H1 (cell line): Measurements from ENCODE around the gene DNA2. TPM values are rescaled to one million over a fixed set of nuclear protein-coding genes. Genes with fewer than 3 reads are reported as not detected.
A peak's percentile ranks its signal among the peaks of the same experiment; 100 is the strongest.

Source experiments
- CTCF ChIA-PET: fragments of 300-600 bp; sonication (Branson Sonifier 250); formaldehyde crosslinking; loops from one replicate; lab custom pipeline; 2021; ENCODE audit not compliant: partially characterized antibody; lab: Charles Lee
- POLR2A ChIA-PET: fragments of 300-600 bp; sonication (Branson Sonifier 250); formaldehyde crosslinking; loops from one replicate; lab custom pipeline; 2021; ENCODE audit warnings: inconsistent platforms; ENCODE audit not compliant: partially characterized antibody; lab: Charles Lee
- DNase-seq, 2 experiments: peaks; one replicate each; pipeline versions ENCODE4 v3.0.0 to v3.0.0-alpha.2; 2010 to 2022; ENCODE audit warnings: low spot score in 2 of 2, low read depth in 1 of 2, mixed read lengths in 1 of 2
- FAIRE-seq: peaks from 2 replicates; lab custom pipeline; 2011; peaks lifted over from hg19 to GRCh38; lab: Jason Lieb, UNC
- H2AFZ ChIP-seq: 2 replicates; pipeline ENCODE4 v1.8.1; 2012; ENCODE audit warnings: low read length, inconsistent platforms
- H2AK5ac ChIP-seq: 2 replicates; pipeline ENCODE4 v1.6.1; 2013; ENCODE audit warnings: low read depth, low read length
- H2BK120ac ChIP-seq: replicated peaks from 2 replicates; pipeline ENCODE3; 2013; ENCODE audit warnings: low read depth, low read length, inconsistent platforms
- H2BK12ac ChIP-seq: 2 replicates; pipeline ENCODE4 v1.6.1; 2013; ENCODE audit warnings: low read depth, low read length
- H2BK15ac ChIP-seq: 2 replicates; pipeline ENCODE4 v1.6.1; 2013; ENCODE audit warnings: low read length
- H2BK20ac ChIP-seq: 2 replicates; pipeline ENCODE4 v1.6.1; 2013; ENCODE audit warnings: low read length
- H2BK5ac ChIP-seq: 2 replicates; pipeline ENCODE4 v1.6.1; 2013; ENCODE audit warnings: low read depth, low read length
- H3K14ac ChIP-seq: 2 replicates; pipeline ENCODE4 v1.6.1; 2013; ENCODE audit warnings: inconsistent platforms; ENCODE audit not compliant: insufficient read length
- H3K18ac ChIP-seq: 2 replicates; pipeline ENCODE4 v1.6.1; 2013; ENCODE audit warnings: low read length; ENCODE audit errors: extremely low read depth
- H3K23ac ChIP-seq: 2 replicates; pipeline ENCODE4 v1.6.1; 2013; ENCODE audit warnings: inconsistent platforms; ENCODE audit not compliant: insufficient read length
- H3K23me2 ChIP-seq: 2 replicates; pipeline ENCODE4 v1.6.1; 2013; ENCODE audit warnings: low read depth, low read length
- H3K27ac ChIP-seq: 2 replicates; pipeline ENCODE4 v1.6.1; 2011; ENCODE audit warnings: low read depth, low read length, inconsistent platforms
- H3K27me3 ChIP-seq, 4 experiments: replicated peaks in 1 of 4; 1 replicate in 1 of 4; 2 replicates in 3 of 4; pipeline versions ENCODE4 v1.6.1 to v1.8.1; 2011 to 2013; ENCODE audit warnings: low read length in 3 of 4, mild to moderate bottlenecking in 3 of 4, inconsistent platforms in 2 of 4, mixed read lengths in 2 of 4, moderate library complexity in 1 of 4; ENCODE audit not compliant: control insufficient read depth in 3 of 4, insufficient read depth in 3 of 4; ENCODE audit errors: extremely low read depth in 1 of 4
- H3K36me3 ChIP-seq, 4 experiments: 2 replicates each; pipeline versions ENCODE4 v1.6.1 to v1.8.1; 2011 to 2013; ENCODE audit warnings: mild to moderate bottlenecking in 4 of 4, low read length in 3 of 4, moderate library complexity in 2 of 4, control low read depth in 1 of 4, inconsistent platforms in 1 of 4; ENCODE audit not compliant: insufficient read depth in 4 of 4, control insufficient read depth in 2 of 4
- H3K4ac ChIP-seq: replicated peaks from 2 replicates; pipeline ENCODE3; 2013; ENCODE audit warnings: low read length, low read depth, mixed read lengths, inconsistent platforms; ENCODE audit not compliant: insufficient read length
- H3K4me1 ChIP-seq, 4 experiments: replicated peaks in 1 of 4; 1 replicate in 1 of 4; 2 replicates in 3 of 4; pipeline versions ENCODE4 v1.6.1 to v1.8.1; 2011 to 2013; ENCODE audit warnings: low read length in 3 of 4, inconsistent platforms in 2 of 4, mixed read lengths in 1 of 4; ENCODE audit not compliant: insufficient read depth in 4 of 4, control insufficient read depth in 3 of 4
- H3K4me2 ChIP-seq, 2 experiments: 2 replicates each; pipeline versions ENCODE4 v1.6.1 to v1.8.1; 2011 to 2013; ENCODE audit warnings: low read depth in 2 of 2, low read length in 2 of 2, control low read depth in 1 of 2, inconsistent platforms in 1 of 2, mild to moderate bottlenecking in 1 of 2; ENCODE audit not compliant: insufficient read depth in 1 of 2
- H3K4me3 ChIP-seq, 4 experiments: fragments of 200-600, 300-600 bp in 1 of 4; sonication (generic), shearing (Covaris generic), sonication (Bioruptor Twin) in 1 of 4; 2 replicates each; pipeline versions ENCODE4 v1.5.1 to v1.8.1; 2011 to 2016; ENCODE audit warnings: low read length in 4 of 4, low read depth in 3 of 4, control low read depth in 2 of 4, inconsistent platforms in 2 of 4, mild to moderate bottlenecking in 2 of 4, mixed read lengths in 1 of 4, moderate library complexity in 1 of 4; ENCODE audit not compliant: insufficient read depth in 2 of 4; ENCODE audit errors: extremely low read depth in 1 of 4
- H3K56ac ChIP-seq: replicated peaks from 2 replicates; pipeline ENCODE3; 2013; ENCODE audit warnings: low read depth, mild to moderate bottlenecking, mixed read lengths, low read length, inconsistent platforms; ENCODE audit not compliant: insufficient read length
- H3K79me1 ChIP-seq: 2 replicates; pipeline ENCODE4 v1.6.1; 2013; ENCODE audit warnings: low read depth, low read length, control low read depth
- H3K79me2 ChIP-seq, 2 experiments: 2 replicates each; pipeline versions ENCODE4 v1.6.1 to v1.8.1; 2012 to 2013; ENCODE audit warnings: low read length in 2 of 2, mild to moderate bottlenecking in 2 of 2, inconsistent platforms in 1 of 2; ENCODE audit not compliant: insufficient read depth in 2 of 2, control insufficient read depth in 1 of 2
- H3K9ac ChIP-seq, 4 experiments: replicated peaks in 1 of 4; 1 replicate in 1 of 4; 2 replicates in 3 of 4; pipeline versions ENCODE4 v1.6.1 to v1.8.1; 2011 to 2013; ENCODE audit warnings: low read depth in 3 of 4, low read length in 3 of 4, control low read depth in 2 of 4, mild to moderate bottlenecking in 2 of 4, moderate library complexity in 2 of 4, inconsistent platforms in 1 of 4; ENCODE audit errors: extremely low read depth in 1 of 4
- H3K9me3 ChIP-seq, 2 experiments: 2 replicates each; pipeline versions ENCODE4 v1.6.1 to v1.8.1; 2012 to 2013; ENCODE audit warnings: mild to moderate bottlenecking in 2 of 2, moderate library complexity in 2 of 2, control low read depth in 1 of 2, inconsistent platforms in 1 of 2, low read depth in 1 of 2, low read length in 1 of 2, mixed read lengths in 1 of 2; ENCODE audit not compliant: insufficient read depth in 2 of 2
- H4K20me1 ChIP-seq, 2 experiments: replicated peaks in 1 of 2; 2 replicates each; pipeline versions ENCODE3 to v1.8.1; 2011 to 2013; ENCODE audit warnings: inconsistent platforms in 2 of 2, low read length in 2 of 2, mild to moderate bottlenecking in 1 of 2; ENCODE audit not compliant: insufficient read depth in 2 of 2, control insufficient read depth in 1 of 2
- H4K5ac ChIP-seq: 2 replicates; pipeline ENCODE4 v1.6.1; 2013; ENCODE audit warnings: low read length, low read depth, mixed read lengths, inconsistent platforms; ENCODE audit not compliant: insufficient read length
- H4K8ac ChIP-seq: 2 replicates; pipeline ENCODE4 v1.8.0; 2013; ENCODE audit warnings: mild to moderate bottlenecking, moderate library complexity, low read length, inconsistent platforms; ENCODE audit not compliant: insufficient read depth; ENCODE audit errors: extremely low read depth
- H4K91ac ChIP-seq: replicated peaks from 2 replicates; pipeline ENCODE3; 2013; ENCODE audit warnings: low read length, mixed read lengths, inconsistent platforms; ENCODE audit not compliant: insufficient read length
- CBX8 ChIP-seq: fragments of 300-800, 300-1000 bp; sonication (generic); IDR thresholded peaks from 2 replicates; pipeline ENCODE4 v1.7.1; 2016; ENCODE audit warnings: low read depth, low read length, borderline replicate concordance
- CHD1 ChIP-seq: IDR thresholded peaks from 2 replicates; pipeline ENCODE4 v1.6.1; 2012; ENCODE audit warnings: low read depth, low read length, improper control_type of control experiment
- CHD2 ChIP-seq: IDR thresholded peaks from 2 replicates; pipeline ENCODE4 v1.6.1; 2012; ENCODE audit warnings: low read length, improper control_type of control experiment
- EZH2 ChIP-seq: fragments of 200-600 bp; sonication (generic); IDR thresholded peaks from 2 replicates; pipeline ENCODE4 v1.7.1; 2012; ENCODE audit warnings: low read depth, mild to moderate bottlenecking, moderate library complexity, low read length, inconsistent platforms; ENCODE audit not compliant: severe bottlenecking
- JUN ChIP-seq: IDR thresholded peaks from 2 replicates; pipeline ENCODE4 v1.6.1; 2011; ENCODE audit warnings: low read depth, mild to moderate bottlenecking, improper control_type of control experiment, low read length
- KDM1A ChIP-seq: fragments of 200-600, 300-600 bp; sonication (generic); IDR thresholded peaks from 2 replicates; pipeline ENCODE4 v1.7.1; 2016; ENCODE audit warnings: mild to moderate bottlenecking, low read length, borderline replicate concordance
- NRF1 ChIP-seq: IDR thresholded peaks from 2 replicates; pipeline ENCODE4 v1.6.1; 2011; ENCODE audit warnings: mild to moderate bottlenecking, low read depth, low read length, improper control_type of control experiment
- RFX5 ChIP-seq: IDR thresholded peaks from 2 replicates; pipeline ENCODE4 v1.6.1; 2011; ENCODE audit warnings: low read depth, low read length, improper control_type of control experiment, borderline replicate concordance
- RXRA ChIP-seq: IDR thresholded peaks from 2 replicates; pipeline ENCODE4 v1.6.1; 2011; ENCODE audit warnings: low read depth, mild to moderate bottlenecking, low read length, moderate library complexity; ENCODE audit not compliant: insufficient read depth
- SP4 ChIP-seq: IDR thresholded peaks from 2 replicates; pipeline ENCODE4 v1.6.1; 2012; ENCODE audit warnings: low read length, inconsistent platforms
- TAF1 ChIP-seq: IDR thresholded peaks from 2 replicates; pipeline ENCODE4 v1.6.1; 2011; ENCODE audit warnings: mild to moderate bottlenecking, low read depth, low read length
- TEAD4 ChIP-seq: IDR thresholded peaks from 2 replicates; pipeline ENCODE4 v1.6.1; 2012; ENCODE audit warnings: low read depth, low read length, inconsistent platforms, mixed read lengths
- WGBS, 2 experiments: shearing (Covaris generic) in 1 of 2; methylation state at CpG; one replicate each; pipeline versions ENCODE4 v1.1.6 to v1.1.7; 2013 to 2015; ENCODE audit warnings: low lambda C conversion rate in 2 of 2, mixed read lengths in 2 of 2, inconsistent platforms in 1 of 2, low coverage in 1 of 2, missing lambda C conversion rate in 1 of 2; ENCODE audit not compliant: insufficient replicate concordance in 2 of 2, insufficient coverage in 1 of 2, insufficient read length in 1 of 2; ENCODE audit errors: extremely low coverage in 1 of 2, missing lambda C conversion rate in 1 of 2; 5-methylcytosine and 5-hydroxymethylcytosine counted together
- polyA plus RNA-seq, 7 experiments: library from polyadenylated mRNA; depleted of rRNA in 3 of 7; stranded (reverse) in 5 of 7; unstranded in 2 of 7; fragments of >200 nt in 5 of 7; fragments of 200-250 nt in 2 of 7; gene quantifications; 1 replicate in 5 of 7; 2 replicates in 1 of 7; 4 replicates in 1 of 7; pipeline versions ENCODE4 v1.2.1 to v1.2.3, GENCODE V29; 2011 to 2013; ENCODE audit warnings: missing spikeins in 2 of 7, mixed read lengths in 2 of 7
- total RNA-seq: library from RNA; stranded (reverse); fragmentation: NEBNext Ultra II Directional; extraction: Animal tissue kit (Norgen Biotek cat#: 25700); gene quantifications from 2 replicates; pipeline ENCODE4 v1.2.1, GENCODE V29; 2021
- TF ChIP-seq, protein P1 (sequence below): IDR thresholded peaks from 2 replicates; pipeline ENCODE4 v1.6.1; 2011; ENCODE audit warnings: low read depth, mild to moderate bottlenecking, low read length; ENCODE audit not compliant: insufficient read depth

Gene DNA2
- total and polyA plus RNA-seq, 2 of the 8 experiments (the other 6 are each of a cell fraction or from before 2014, with no cell fraction given), result 16.0 to 57.9 TPM

DNA sequence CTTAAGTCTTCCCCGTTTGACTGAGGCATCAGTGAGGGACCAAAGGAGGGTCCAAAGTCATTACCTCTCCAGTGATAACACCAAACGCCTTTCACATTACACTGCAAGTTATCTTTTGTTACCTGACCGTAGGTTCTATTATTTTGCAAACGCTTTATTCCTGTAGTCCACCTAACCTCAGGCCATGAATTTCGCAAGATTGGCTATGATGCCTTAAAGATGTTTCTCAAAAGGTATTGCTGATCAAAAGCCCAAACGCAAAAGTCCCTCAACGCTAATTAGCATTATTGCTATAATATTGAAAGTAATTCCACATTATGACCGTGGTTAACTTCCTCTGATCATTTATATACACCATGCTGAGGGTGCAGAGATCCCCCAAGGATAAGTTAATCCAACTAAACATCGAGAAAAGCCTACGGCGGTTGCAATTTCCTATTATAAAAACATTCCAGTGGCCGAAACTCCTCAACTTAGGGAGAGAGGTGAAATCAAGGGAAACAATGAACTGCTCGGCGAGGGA is 649 bp downstream of the DNA2 start:
- H3K23ac ChIP-seq, result no peak overlapping the region
- no peaks in the 10 kb centered on the region for H3K79me1 ChIP-seq
- H3K4me3 ChIP-seq, result peak overlapping the region; percentile 74 to 98 (median 88)
- no peak overlapping the region for H2BK120ac ChIP-seq
- H2BK5ac ChIP-seq, result peak overlapping the region; percentile 86; the same call in 1 of the 2 replicates
- peaks cover 6 to 37% (median 13%) of the 10 kb centered on the region in 4 experiments; a peak in 6 of 8 replicates for H3K36me3 ChIP-seq
- ChIA-PET CTCF (no interaction called here), POLR2A (interaction anchor here (0.7 to 1.7 kb wide), 17 partner anchors 8 to 356 kb away, joined by 3 to 9 read pairs (median 4); partner anchors contain the start of genes CCAR1, HNRNPH3, PBLD and STOX1)
- H3K4ac ChIP-seq, result peak overlapping the region; percentile 30
- 3% methylated on average over 14 of the region's 14 CpGs; no CpG with 5 or more reads in 1 of the 2 experiments for WGBS, 2 experiments
- DNase-seq, result no peak
- H3K23me2 ChIP-seq, result no peaks in the 10 kb centered on the region
- no peak overlapping the region for H4K91ac ChIP-seq
- H3K9me3 ChIP-seq, result no peaks in the 10 kb centered on the region
- peak overlapping the region; percentile 75 to 76 for H3K4me2 ChIP-seq
- H4K5ac ChIP-seq, result peak overlapping the region; percentile 12
- H3K56ac ChIP-seq, result peak overlapping the region; percentile 79
- H3K18ac ChIP-seq, result 0 out of 2 replicates have a peak overlapping the region, but pooled peaks have one; percentile 93
- H3K79me2 ChIP-seq, result peaks cover 6 to 37% of the 10 kb centered on the region in 2 experiments
- H4K20me1 ChIP-seq, result peaks cover 0 to 2% of the 10 kb centered on the region in 2 experiments
- no peak overlapping the region for H2BK12ac ChIP-seq
- H2AFZ ChIP-seq, result no peak overlapping the region
- peak overlapping the region; percentile 74 for H3K27ac ChIP-seq
- no peak overlapping the region for H2AK5ac ChIP-seq
- peaks cover 0 to 4% (median 1%) of the 10 kb centered on the region in 4 experiments; a peak in 4 of 7 replicates for H3K4me1 ChIP-seq
- peak overlapping the region; percentile 89 to 98 (median 90) for H3K9ac ChIP-seq
- H2BK15ac ChIP-seq, result no peak overlapping the region
- peak; percentile 42 for FAIRE-seq
- peak overlapping the region; percentile 97; the same call in 1 of the 2 replicates for H4K8ac ChIP-seq
- no peak overlapping the region for H2BK20ac ChIP-seq
- H3K14ac ChIP-seq, result no peak overlapping the region
- H3K27me3 ChIP-seq, result peaks cover 0 to 2% (median 0%) of the 10 kb centered on the region in 4 experiments; a peak in 1 of 7 replicates
- TF ChIP-seq CHD1 (no peak), JUN (no peak), NRF1 (no peak), TEAD4 (no peak), TAF1 (no peak), CHD2 (no peak), KDM1A (no peak), RXRA (no peak), RFX5 (no peak), EZH2 (no peak), CBX8 (no peak), SP4 (no peak)
- TF ChIP-seq, protein P1, sequence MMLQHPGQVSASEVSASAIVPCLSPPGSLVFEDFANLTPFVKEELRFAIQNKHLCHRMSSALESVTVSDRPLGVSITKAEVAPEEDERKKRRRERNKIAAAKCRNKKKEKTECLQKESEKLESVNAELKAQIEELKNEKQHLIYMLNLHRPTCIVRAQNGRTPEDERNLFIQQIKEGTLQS, result no peak
